GM19395 (cell line): ENCODE data around the gene RIBC2.
"Not testable (repeated sequence)": the region's sequence is repeated elsewhere in the genome, so short reads cannot be mapped to it uniquely, and the experiment has no call there.

Experiments
- ATAC-seq: cut with Tn5 transposase; IDR thresholded peaks from one replicate; pipeline ENCODE4 v1.9.1; 2021; ENCODE audit warnings: mild to moderate bottlenecking, moderate library complexity; ENCODE audit not compliant: unreplicated experiment

RIBC2 gene

DNA sequence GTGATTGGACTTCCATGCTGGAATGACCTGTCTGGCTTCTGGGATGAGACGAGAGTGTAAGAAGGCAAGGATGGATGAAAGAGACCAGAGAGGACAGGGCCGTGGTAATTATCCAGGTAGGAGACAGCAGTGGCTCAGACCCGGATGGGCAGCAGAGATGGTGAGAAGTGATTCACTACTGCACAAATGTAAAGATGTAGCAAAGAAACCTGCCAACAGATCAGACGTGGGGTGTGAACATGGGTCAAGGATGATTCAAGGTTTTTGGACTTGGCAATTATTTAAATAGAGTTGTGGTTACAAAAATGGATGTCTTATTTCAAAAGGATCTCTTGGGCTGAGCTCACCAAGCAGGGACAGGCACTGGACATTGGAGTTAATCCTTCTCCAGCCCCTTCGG lies 32.7 kb downstream of the RIBC2 start:
- ATAC-seq = no peak

DNA sequence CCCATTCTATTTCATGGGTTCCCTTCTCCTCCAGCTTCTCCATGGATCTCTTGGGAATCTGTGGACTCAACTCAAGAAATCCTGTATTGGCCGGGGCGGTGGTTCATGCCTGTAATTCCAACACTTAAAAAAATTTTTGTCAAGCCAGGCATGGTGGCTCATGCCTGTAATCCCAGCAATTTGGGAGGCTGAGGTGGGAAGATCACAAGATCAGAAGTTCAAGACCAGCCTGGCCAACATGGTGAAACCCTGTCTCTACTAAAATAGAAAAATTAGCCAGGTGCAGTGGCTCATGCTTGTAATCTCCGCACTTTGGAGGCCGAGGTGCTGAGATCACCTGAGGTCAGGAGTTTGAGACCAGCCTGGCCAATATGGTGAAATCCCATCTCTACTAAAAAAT lies 34.1 kb downstream of the RIBC2 start:
- not testable (repeated sequence) for ATAC-seq

DNA sequence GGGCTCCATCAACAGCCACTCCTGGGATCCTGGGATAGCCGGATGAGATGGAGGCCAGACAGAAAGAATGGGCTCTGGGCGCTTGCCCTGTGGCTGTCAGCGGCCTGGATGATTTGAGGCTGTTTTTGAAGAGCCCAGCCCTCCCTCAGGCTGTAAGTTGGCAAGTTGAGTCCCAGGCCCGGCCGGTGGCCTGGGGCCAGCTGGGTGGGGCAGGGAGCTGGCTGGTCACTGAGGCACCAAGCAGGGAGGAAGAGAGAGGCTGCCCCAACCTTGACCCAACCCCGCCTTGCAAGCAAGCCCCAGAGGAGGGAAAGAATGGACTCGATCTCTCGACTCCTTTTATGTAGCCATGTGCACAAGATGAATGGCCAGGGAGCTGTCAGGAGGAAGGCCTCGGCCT lies 34.9 kb downstream of the RIBC2 start:
- ATAC-seq = no peak

DNA sequence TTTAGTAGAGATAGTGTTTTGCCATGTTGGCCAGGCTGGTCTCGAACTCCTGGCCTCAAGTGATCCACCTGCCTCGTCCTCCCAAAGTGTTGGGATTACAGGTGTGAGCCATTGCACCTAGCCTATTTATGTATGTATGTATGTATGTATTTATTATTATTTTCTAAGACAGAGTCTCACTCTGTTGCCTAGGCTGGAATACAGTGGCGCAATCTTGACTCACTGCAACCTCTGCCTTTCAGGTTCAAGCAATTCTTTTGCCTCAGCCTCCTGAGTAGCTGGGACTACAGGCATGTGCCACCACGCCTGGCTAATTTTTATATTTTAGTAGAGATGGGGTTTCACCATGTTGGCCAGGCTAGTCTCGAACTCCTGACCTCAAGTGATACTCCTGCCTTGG lies 35.9 kb downstream of the RIBC2 start:
- ATAC-seq = not testable (repeated sequence)

DNA sequence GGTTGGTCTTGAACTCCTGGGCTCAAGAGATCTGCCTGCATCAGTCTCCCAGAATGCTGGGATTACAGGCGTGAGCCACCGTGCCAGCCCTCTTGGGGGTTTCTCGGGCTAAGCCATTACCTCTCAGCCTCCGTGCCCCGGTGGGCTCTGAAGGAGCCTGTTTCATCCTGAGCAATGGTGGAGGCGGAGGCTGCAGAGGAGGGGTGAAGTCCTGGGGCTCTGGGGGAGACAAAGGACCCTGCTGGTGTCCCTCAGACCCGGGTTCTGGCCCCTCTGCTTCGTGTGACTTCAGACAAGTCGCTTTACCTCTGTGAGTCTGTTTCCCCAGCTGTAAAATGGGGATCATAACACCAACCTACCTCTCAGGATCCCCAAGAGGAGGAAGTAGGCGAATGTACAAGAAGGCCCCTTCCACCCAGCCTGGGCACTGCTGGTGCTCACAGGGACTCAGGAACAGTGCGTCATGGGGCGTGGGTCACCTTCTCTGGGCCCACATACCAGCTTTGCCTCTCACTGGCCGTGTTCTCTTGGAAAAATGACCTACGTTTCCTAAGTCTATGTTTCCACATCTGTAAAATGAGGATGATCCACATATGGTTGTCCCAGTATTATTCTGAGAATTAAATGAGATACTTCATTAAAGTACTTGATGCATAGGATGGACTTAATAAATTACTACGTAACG lies 36.8 kb downstream of the RIBC2 start:
- no peak for ATAC-seq

DNA sequence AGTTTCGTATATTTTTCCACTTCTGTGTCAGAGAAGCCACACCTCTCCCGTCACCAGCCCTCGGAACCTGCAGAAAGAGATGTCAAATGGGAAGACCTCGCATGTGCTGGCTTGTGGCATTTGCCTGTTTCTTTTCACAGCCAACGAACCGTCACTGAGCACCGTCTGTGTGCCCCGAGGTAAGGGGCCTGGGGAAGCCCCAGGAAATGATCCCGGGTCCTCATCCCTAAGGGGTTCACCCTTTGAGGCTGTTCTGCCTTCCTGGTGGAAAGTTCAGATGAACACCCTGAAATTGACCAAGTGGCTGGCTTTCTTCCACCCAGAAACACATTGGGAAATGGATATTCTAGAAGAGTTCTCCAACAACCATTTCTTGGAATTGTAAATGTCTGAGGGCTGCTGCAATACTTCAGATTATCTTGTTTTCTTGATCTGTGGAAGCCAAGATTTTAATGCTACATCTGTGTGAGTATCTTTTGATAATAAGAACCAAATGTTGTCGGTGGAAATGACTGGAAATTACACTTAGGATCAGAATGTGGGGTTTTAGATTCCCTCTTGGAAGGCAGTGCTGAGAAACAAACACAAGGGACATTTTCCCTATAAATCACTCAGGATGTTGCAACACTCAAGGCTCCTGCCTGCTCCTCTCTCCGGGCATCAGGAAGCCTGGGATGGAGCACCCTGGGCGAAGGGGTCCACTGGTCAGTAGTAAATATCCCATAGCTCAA lies 37.6 kb downstream of the RIBC2 start:
- ATAC-seq = no peak

DNA sequence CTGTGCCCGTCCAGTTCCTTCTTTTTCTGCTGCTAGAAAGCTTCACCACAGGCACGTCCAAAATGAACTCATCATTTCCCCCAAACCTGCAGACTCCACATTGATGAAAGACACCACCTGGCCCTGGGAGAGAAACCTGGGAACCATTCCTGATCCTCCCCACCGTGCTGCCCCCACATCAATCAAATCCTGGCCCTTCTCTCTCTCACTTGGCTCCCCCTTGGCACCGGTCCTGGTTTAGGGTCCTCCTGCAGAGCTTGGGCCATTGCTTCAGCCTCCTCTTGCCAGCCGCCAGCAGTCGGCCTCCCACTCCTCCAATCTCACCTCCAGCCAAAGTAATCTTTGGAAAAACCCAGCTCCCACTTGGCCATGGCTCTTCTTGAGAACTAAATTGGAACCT lies 38.5 kb downstream of the RIBC2 start:
- ATAC-seq = no peak

DNA sequence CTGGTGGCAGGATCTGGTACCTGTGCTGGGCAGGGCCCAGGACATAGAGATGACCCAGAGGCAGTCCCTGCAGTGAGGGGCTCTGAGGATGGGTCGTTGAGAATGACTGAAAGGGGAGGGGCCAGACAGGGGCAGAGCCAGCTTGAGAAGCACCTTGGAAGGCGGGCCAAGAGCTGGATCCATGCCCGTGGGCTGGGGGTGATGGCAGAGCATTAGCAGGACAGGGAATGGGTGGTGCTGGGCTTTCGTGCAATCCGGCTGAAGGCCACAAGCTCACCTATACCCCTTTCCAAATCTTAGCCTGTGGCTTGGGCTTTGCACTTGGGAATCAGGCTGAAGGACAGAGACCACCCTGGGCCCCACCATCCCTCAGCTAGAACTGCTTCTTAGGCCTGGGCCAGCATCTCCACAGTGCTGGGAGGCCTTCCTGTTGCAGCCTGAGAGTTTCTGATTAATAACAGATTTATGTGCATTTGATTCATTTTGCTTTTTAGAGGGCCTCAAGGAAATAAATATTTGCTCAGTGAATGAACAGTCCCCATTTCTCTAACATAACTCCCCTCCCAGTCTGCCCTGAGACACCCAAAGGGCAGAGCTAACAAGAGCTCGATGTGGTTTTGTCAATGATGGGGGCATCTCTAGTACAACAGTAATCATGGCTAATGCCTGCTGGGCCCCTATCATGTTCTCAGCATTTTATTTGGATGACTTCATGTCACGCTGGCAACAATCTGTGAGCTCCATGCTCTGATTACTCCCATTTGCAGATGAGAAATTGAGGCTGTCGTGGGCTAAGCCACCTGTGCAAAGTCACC lies 39.3 kb downstream of the RIBC2 start:
- ATAC-seq = no peak

DNA sequence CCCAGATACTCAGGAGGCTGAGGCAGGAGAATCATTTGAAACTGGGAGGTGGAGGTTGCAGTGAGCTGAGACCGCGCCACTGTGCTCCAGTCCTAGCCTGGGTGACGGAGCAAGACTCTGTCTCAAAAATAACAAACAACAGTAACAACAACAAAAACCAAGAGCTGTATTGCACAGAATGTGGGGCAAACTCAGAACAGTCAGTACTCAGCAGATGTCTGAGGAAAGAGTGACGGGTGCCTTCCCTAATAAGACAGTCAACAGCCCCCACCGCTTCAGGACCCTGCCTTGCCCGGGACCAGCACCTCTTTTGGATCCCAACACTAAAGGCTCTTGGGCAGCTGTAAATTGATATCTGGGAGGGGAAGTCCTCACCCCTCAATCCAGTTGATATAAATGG lies 40.3 kb downstream of the RIBC2 start:
- ATAC-seq = no peak

DNA sequence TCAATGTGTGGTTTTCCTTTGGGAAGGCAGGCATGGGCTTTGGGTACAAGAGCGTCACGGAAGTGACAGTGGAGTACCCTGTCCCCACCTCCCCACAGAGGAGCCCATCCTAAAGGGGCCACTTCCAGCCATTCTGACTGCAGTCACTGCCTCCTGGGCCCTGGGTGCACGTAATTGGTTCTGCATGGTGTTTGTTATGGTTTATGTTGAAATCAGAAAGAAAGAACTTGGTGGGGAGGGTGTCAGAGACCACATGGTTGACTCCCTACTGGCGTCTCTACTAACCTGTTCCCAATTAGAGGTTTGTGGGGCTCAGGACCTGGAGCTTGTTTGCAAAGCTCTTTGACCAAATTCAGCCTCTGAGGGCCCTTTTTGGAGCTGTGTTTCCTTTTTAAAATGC lies 40.8 kb downstream of the RIBC2 start:
- no peak for ATAC-seq

DNA sequence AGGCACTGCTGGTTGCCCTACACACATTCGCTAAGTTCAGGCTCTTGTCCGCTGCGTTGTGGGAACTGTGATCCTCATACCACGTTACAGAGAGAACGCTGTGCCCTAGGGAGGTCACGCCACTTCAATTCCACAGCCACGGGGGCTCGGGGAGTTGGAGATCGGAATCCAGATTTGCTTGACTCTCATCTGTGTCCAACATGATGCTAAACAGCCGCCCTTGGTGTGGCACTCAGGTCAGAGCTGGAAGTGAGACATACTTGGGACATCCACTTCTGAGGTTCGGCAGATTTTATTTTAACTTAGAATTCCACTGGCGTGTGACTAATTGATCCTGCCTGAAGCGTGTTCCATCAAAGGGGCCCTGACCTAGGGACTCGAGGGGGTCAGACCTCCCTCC lies 41.7 kb downstream of the RIBC2 start:
- no peak for ATAC-seq

DNA sequence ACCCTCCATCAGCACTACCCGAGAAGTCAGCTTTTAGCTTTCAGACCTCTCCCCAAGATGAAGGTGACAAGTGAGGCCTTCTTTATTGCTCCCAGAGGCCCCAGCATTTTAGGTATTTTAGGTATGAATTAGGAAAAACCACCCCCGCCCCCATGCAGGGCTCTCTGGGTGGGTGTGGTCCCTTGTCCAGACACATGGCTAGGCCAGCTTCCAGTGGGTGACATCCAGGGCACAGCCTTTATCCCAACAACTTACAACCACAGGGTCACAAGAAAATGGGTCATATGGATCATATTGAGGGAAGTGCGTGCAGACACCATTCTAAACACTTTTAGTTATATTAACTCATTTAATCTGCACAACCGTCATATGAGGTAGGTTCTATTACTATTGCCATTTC lies 42.1 kb downstream of the RIBC2 start:
- no peak for ATAC-seq

DNA sequence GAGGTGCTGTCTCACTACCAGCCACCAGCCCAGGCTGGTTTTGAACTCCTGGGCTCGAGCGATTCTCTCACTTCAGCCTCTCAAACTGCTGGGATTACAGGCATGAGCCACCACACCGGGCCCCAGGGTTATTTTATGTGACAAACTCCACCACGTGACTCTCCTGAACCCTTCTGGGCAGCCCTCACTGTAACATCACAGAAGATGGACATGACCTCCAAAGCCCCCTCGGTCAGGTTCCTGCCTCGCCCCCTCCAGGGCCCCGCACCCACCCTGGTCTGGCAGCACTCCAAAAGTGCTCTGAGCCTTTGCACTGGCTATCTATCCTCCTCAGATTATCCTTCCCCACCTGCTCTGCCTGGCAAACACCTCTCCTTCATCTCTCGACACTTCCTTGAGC lies 43.3 kb downstream of the RIBC2 start:
- no peak for ATAC-seq

DNA sequence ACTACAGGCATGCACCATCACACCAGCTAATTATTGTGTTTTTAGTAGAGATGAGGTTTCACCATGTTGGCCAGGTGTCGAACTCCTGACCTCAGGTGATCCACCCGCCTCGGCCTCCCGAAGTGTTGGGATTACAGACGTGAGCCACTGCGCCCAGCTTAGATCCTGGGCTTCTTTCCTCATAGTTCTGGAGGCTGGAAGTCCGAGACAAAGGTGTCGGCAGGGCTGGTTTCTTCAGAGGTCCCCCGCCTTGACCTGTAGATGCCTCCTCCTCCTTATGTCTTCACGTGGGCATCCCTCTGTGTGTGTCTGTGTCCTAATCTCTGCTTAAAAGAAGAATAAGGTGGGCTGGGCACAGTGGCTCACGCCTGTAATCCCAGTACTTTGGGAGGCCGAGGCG lies 45.0 kb downstream of the RIBC2 start:
- no peak for ATAC-seq

DNA sequence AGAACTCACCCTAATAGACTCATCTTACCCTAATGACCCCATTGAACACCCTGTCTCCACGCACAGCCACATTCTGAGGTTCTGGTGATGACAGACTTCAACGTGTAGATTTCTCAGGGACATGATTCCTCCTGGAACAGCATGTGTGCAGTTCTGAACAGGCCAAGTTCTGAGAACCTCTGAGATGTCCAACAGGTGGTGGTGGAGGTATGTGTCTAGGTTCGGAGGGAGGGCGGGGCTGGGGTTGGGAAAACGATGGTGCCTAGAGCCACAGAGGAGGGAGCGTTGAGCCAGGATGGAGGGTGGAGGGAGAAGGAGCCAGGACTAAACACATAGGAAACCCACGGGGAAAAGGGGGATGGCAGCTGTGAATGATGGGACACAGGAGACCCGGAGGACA lies 45.7 kb downstream of the RIBC2 start:
- no peak for ATAC-seq

DNA sequence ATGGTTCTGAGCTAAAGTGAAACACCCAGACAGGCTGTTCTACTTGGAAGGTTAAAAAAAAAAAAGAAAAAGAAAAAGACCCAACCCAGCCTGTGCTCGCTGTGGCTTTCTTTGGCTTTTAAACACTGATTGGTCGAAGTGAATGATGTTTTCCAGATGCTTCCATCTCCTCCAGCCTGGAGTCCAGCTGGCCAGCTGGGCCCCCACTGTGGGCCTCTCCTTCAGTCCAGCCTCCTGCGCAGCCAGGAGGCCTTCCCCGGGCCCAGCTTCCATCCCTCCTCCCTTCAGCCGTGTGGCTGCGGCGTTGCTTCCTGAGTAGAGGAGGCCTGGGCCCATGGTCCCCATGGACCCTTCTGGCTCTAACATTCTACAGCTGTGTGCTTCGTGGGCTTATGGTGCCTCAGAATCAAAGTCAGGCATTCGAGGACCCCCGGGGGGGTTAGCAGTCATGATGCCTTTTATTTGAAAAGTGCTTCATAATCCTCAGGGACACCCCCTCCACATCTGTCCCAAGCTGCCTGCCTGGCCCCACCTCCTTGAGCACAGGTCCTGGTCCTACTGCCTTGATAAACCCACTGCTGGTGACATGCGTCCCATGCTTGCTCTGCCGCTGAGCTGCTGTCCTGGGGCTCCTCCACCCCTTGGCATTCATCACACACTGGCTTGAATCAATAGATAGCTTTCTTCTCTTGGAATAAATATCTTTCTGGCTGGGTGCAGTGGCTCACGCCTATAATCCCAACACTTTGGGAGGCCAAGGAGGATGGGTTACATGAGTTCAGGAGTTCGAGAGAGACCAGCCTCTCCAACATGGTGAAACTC lies 47.0 kb downstream of the RIBC2 start:
- ATAC-seq = no peak

DNA sequence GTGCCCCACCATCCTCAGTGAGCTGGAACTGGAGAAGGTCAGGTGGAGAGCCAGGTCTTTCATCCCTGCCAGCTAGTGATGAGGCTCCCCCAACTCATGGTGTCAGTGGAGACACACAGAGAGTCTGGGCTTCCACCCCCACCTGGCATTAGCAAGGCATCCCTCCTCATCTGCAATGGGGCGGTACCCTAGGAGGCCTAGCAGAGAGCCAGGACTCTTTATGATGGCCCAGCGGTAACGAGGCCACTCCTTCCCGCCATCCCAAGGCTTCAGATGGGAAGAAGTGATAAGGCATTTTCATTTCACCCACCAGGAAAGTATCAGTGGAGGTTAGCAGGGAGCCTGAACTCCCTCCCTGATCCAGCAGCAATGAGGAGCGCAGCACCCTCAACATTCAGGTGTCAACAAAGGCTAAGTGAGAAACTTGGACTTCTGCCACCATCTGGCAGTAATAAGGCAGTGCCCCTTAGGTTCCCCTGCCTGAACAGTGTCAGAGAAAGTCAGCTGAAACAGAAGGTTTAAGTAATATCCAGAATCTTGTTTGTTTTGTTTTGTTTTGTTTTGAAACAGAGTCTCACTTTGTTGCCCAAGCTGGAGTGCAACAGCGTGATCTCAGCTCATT lies 48.7 kb downstream of the RIBC2 start:
- ATAC-seq = no peak

DNA sequence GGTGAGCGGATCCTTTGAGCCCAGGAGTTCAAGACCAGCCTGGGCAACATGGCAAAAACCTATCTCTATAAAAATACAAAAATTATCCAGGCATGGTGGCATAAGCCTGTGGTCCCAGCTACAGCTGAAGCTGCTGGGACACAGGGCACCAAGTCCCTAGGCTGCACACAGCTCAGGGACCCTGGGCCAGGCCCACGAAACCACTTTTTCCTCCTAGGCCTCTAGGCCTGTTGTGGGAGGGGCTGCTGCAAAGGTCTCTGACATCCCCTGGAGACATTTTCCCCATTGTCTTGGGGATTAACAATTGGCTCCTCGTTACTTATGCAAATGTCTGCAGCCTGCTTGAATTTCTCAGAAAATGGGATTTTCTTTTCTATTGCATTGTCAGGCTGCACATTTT lies 50.2 kb downstream of the RIBC2 start:
- ATAC-seq = not testable (repeated sequence)

DNA sequence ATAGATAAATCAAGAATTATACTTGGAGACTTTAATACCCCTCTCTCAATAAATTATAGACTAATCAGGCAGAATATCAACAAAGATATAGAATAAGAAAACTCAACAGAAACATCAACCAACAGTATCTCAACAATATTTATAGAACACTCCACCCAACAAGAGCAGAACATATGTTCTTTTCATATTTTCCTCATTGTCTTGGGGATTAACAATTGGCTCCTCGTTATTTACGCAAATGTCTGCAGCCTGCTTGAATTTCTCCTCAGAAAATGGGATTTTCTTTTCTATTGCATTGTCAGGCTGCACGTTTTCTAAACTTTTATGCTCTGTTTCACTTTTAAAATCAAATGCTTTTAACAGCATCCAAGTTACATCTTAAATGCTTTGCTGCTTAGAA lies 52.1 kb downstream of the RIBC2 start:
- ATAC-seq = no peak

DNA sequence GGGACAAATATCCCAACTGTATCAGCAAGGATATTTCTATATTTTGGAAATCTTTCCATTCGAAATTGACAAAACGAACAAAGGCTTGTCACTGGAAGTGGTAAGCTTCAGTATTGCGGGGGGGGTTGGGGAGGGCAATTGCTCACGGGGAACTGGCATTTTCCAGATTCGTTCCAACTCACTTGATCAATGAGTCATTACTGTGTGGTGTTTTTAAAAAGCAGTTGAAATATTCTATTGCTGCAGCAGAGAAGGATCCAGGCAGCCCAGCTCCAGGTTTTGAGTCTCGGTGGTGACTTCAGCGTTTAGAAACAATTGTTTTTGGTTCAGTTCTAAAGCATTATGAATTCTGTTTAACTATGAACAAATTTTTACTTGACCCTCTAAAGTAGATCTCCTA lies 55.4 kb downstream of the RIBC2 start:
- no peak for ATAC-seq
